ENCODE results near the gene AURKB.
"Not testable (repeated sequence)": the region's sequence is repeated elsewhere in the genome, so short reads cannot be mapped to it uniquely, and the experiment has no call there.

AURKB gene

DNA sequence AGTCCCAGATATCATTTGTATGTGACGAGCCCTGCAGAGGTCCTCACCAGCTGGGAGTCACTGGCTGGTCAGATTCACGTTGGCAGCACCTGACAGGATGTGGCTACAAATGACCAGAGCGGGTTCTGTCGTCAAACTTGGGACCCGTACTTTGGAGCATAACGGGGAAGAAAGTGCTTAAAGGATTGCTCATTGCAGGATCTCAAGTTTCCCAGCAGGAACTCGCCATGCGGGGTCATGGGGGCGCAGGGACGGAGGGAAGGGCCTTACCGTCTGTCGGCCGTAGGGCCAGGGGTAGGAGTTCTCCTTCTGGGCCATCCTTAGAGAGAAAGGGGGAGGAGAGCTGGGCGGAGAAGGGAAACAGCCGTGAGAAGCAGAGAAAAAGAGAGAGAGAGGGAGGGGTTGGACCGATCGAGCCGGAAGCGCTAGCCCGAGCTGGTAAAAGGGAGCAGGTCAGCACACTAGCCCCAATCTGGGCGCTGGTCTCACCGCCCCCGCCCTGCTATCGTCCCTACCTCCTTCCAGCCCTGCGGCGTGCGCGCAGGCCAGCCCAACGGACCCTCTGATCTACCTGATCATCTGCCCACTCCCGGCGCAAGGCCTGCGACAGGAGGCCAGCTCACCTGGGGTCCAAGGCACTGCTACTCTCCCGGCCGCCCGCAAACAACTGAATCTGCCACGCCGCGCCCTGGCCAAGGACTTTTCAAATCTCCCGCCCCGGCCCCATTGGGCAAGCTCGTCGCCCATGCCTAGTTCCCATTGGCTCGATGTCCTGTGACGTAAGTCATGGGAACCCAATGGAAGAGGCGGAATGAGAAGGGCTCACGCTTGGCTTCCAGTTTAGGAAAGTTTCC lies at the start of gene AURKB:
Gene AURKB (minus strand): TSS at position 669 of the 854 bp plus-strand sequence. CDS start 351 bp downstream, at position 318.
- Mint-ChIP-seq H3K27me3 (no peaks in the 10 kb centered on the region), H3K4me1 (ENCODE audit: low read depth) (peaks cover 28% of the 10 kb centered on the region), H3K9me3 (no peaks in the 10 kb centered on the region), H3K36me3 (ENCODE audit: low read depth) (peaks cover 33% of the 10 kb centered on the region), H3K27ac (peak within 1 kb of the TSS; percentile 85), H3K4me3 (peak within 1 kb of the TSS; percentile 94)

DNA sequence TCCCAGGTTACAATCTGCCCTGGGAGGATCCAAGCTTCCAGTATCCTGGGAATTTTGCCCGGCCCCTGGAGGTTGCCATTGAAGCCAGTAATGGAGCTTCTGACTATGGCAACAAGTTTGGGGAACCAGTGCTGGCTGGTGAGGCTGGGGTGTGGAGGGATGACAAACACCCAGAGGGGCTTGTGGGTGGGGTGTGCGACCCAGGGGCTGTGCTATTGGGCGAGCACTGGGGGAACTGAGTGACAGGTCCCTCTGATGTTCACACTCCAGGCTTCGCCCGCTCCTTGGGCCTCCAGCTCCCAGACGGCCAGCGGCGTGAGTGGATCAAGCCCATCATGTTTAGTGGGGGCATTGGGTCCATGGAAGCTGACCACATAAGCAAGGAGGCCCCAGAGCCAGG lies 47.4 kb upstream of the AURKB start:
- Mint-ChIP-seq H3K27me3 (no peaks in the 10 kb centered on the region), H3K27ac (no peak overlapping the region), H3K4me3 (no peak overlapping the region), H3K36me3 (ENCODE audit: low read depth) (peaks cover 73% of the 10 kb centered on the region), H3K9me3 (no peaks in the 10 kb centered on the region), H3K4me1 (ENCODE audit: low read depth) (no peaks in the 10 kb centered on the region)

DNA sequence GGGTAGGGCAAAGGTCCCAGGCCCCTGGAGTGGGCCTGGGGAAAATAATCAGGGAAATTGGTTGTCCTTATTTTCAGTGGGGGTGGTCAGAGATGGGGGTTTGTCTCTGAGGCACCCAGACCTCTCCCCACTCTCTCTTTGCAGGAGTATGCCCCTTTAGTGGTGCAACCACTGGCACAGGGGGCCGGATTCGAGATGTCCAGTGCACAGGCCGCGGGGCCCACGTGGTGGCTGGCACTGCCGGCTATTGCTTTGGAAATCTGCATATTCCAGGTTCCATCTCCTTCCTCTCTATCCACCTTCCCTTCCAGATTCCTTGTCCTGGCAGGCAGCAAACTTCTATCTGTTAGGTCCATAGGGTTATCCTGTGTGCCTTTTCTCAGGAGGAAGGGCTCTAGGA lies 46.3 kb upstream of the AURKB start:
- no peak overlapping the region for H3K4me3 Mint-ChIP-seq
- H3K9me3 Mint-ChIP-seq: no peaks in the 10 kb centered on the region
- H3K36me3 Mint-ChIP-seq (ENCODE audit: low read depth): peaks cover 63% of the 10 kb centered on the region
- no peaks in the 10 kb centered on the region for H3K4me1 Mint-ChIP-seq (ENCODE audit: low read depth)
- no peak overlapping the region for H3K27ac Mint-ChIP-seq
- H3K27me3 Mint-ChIP-seq: no peaks in the 10 kb centered on the region

DNA sequence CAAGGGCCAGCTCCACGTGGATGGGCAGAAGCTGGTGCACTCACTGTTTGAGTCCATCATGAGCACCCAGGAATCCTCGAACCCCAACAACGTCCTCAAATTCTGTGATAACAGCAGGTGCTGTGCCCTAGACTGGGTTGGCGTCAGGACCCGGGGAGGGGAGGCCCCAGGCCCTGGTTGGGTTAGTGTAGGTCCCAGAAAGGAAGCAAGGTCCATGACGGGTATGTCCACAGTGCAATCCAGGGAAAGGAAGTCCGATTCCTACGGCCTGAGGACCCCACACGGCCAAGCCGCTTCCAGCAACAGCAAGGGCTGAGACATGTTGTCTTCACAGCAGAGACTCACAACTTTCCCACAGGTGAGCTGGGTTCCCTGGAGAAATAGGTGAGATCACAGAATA lies 45.9 kb upstream of the AURKB start:
- Mint-ChIP-seq H3K36me3 (ENCODE audit: low read depth) (peaks cover 60% of the 10 kb centered on the region), H3K27ac (no peak overlapping the region)

DNA sequence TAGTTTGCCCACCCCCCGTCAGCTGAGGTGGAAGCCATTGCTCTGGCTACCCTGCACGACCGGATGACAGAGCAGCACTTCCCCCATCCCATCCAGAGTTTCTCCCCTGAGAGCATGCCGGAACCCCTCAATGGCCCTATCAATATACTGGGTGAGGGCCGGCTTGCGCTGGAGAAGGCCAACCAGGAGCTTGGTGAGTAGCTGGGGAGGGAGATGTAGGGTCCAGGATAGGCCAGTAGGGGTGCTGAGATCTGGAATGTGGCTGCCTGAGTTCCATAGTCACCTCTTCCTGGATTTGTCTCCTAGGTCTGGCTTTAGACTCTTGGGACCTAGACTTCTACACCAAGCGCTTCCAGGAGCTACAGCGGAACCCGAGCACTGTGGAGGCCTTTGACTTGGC lies 45.1 kb upstream of the AURKB start:
- no peaks in the 10 kb centered on the region for H3K9me3 Mint-ChIP-seq
- H3K27ac Mint-ChIP-seq: no peak overlapping the region
- peaks cover 56% of the 10 kb centered on the region for H3K36me3 Mint-ChIP-seq (ENCODE audit: low read depth)
- no peaks in the 10 kb centered on the region for H3K27me3 Mint-ChIP-seq
- H3K4me3 Mint-ChIP-seq: no peak overlapping the region
- peaks cover 4% of the 10 kb centered on the region for H3K4me1 Mint-ChIP-seq (ENCODE audit: low read depth)

More for the DNA sequence above, 45.9 kb upstream of the AURKB start:
- no peaks in the 10 kb centered on the region for H3K9me3 Mint-ChIP-seq
- H3K4me3 Mint-ChIP-seq: no peak overlapping the region
- no peaks in the 10 kb centered on the region for H3K4me1 Mint-ChIP-seq (ENCODE audit: low read depth)
- no peaks in the 10 kb centered on the region for H3K27me3 Mint-ChIP-seq

DNA sequence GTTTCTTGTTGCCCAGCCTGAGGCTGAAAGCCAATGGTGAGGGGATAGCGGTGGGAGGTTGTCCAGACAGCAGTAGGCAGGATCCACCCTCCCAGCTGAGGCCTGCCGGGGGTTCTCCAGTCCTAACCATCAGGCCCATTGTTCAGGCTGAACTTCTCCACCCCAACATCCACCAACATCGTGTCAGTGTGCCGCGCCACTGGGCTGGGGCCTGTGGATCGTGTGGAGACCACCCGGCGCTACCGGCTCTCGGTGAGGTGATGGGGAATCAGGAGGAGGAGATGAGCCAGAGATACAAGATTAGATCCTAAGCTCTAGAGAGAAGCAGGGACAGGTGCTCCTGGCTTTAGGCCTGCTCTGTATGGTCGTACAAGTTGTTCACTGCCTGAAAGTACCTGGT lies 44.5 kb upstream of the AURKB start:
- Mint-ChIP-seq H3K4me3 (no peak overlapping the region), H3K36me3 (ENCODE audit: low read depth) (peaks cover 57% of the 10 kb centered on the region), H3K4me1 (ENCODE audit: low read depth) (peaks cover 10% of the 10 kb centered on the region), H3K27ac (no peak overlapping the region), H3K27me3 (no peaks in the 10 kb centered on the region), H3K9me3 (no peaks in the 10 kb centered on the region)

DNA sequence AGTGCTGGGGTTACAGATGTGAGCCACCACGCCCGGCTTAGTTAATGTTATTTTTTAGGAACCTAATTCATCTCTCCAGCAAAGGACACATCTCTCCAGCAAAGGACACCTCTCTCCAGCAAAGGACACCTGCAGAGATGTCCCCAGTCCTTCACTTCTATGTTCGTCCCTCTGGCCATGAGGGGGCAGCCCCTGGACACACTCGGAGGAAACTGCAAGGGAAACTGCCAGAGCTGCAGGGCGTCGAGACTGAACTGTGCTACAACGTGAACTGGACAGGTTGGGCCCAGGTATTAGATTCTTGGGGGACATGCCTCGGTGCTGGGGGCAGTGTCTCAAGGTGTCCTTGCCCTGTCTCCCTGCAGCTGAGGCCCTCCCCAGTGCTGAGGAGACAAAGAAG lies 43.4 kb upstream of the AURKB start:
- peaks cover 64% of the 10 kb centered on the region for H3K36me3 Mint-ChIP-seq (ENCODE audit: low read depth)
- no peaks in the 10 kb centered on the region for H3K9me3 Mint-ChIP-seq
- no peak overlapping the region for H3K27ac Mint-ChIP-seq
- H3K27me3 Mint-ChIP-seq: no peaks in the 10 kb centered on the region
- no peak overlapping the region for H3K4me3 Mint-ChIP-seq
- H3K4me1 Mint-ChIP-seq (ENCODE audit: low read depth): peaks cover 19% of the 10 kb centered on the region

DNA sequence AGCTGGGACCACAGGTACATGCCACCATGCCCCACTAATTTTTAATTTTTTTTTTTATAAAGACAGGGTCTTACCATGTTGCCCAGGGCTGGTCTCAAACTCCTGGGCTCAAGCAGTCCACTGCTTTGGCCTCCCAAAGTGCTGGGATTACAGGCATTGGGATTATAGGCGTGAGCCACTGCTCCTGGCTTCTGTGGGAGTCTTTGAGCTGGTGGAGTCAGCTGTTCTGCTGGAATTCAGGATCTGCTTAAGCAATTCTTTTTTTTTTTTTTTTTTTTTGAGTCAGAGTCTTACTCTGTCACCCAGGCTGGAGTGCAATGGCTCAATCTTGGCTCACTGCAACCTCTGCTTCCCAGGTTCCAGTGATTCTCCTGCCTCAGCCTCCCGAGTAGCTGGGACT lies 41.0 kb upstream of the AURKB start:
- not testable (repeated sequence) for H3K27ac Mint-ChIP-seq, H3K4me3 Mint-ChIP-seq, H3K9me3 Mint-ChIP-seq, H3K27me3 Mint-ChIP-seq
- peaks cover 46% of the 10 kb centered on the region for H3K36me3 Mint-ChIP-seq (ENCODE audit: low read depth)
- H3K4me1 Mint-ChIP-seq (ENCODE audit: low read depth): peaks cover 24% of the 10 kb centered on the region

DNA sequence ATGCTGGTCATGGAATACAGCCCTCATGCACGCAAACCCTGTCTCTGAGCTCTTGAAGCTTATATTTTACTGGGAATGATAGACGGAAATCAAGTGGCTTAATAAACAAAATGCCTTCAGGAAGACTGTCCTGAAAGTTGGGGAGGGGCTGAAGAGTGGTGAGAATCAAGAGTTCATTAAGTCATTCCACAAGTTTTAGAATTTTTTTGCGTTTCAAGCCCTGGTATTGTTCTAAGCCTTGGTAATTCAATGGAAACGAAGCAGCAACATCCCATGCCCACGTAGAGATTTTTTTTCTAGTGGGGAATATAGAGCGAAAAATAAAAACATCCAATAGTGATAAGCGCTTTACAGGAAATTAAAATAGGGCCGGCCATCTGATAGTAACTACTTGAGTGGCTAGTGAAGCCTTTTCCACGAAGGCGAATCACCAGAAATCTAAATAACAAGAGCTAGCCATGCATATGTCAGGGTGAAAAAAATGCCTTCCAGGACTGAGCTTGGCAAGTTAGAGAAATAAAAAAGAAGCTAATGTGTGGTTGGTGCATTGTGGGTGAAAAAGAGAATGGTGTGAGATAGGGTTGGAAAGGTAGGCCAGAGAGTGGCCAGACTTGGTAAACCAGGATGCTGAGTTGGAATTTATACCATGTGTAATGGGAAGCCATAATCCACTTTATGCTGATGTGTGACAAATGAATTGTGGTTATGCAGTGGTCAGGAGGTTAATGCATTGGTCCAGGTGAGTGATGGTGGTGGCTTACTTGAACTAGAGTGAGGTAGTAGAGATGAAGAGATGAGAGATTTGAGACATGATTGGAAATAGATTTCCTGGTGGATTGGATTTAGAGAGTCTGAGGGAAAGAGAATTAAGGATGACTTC lies 39.5 kb upstream of the AURKB start:
- H3K27me3 Mint-ChIP-seq: no peaks in the 10 kb centered on the region
- H3K27ac Mint-ChIP-seq: peak overlapping the region; percentile 100
- peaks cover 34% of the 10 kb centered on the region for H3K4me1 Mint-ChIP-seq (ENCODE audit: low read depth)
- H3K4me3 Mint-ChIP-seq: peak overlapping the region; percentile 98
- peaks cover 41% of the 10 kb centered on the region for H3K36me3 Mint-ChIP-seq (ENCODE audit: low read depth)
- no peaks in the 10 kb centered on the region for H3K9me3 Mint-ChIP-seq

DNA sequence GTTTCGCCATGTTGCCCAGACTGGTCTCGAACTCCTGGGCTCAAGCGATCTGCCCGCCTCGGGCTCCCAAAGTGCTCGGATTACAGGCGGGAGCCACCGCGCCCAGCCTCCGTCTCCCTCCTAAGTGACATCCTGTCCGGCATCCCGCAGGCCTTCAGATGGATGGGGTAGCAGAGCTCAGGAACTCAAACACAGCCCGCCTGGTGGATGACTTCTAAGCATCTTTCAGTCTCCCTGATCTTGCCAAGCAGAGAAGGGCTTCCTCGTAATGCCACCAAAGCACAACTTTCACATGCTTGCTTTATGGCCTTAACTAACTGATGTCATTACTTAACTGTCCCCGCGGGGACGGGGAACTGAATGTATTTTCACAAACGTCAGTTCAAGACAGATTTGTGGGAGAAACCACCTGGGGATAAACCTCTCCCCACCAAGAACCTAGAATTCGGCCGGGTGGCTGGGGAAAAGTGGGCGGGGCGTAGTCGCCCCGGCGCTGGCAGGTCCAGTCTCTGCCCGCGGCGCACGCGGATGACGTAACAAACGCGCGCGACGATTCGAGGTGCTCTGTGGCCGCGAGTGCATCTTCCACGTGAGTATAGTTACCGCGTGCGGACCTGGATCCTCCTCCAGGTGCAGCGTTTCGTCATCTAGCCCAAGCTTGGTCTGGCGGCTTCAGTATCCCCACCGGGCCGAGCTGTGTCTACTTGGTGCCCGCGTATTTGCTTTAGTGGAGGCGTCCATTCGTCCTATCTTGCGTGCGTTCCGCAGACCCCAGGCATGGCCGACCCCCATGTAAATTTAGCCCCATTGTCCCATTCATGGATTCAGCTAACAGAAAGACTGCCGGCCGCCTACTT lies 38.6 kb upstream of the AURKB start, which contains the start of gene PFAS:
Gene PFAS (plus strand): TSS at position 539 of the 857 bp plus-strand sequence. CDS start 4,649 bp downstream, outside the sequence.
- H3K4me3 Mint-ChIP-seq: peak within 1 kb of the TSS; percentile 98
- H3K36me3 Mint-ChIP-seq (ENCODE audit: low read depth): peaks cover 41% of the 10 kb centered on the region
- H3K9me3 Mint-ChIP-seq: no peaks in the 10 kb centered on the region
- peaks cover 39% of the 10 kb centered on the region for H3K4me1 Mint-ChIP-seq (ENCODE audit: low read depth)
- peak within 1 kb of the TSS; percentile 100 for H3K27ac Mint-ChIP-seq
- H3K27me3 Mint-ChIP-seq: no peaks in the 10 kb centered on the region

DNA sequence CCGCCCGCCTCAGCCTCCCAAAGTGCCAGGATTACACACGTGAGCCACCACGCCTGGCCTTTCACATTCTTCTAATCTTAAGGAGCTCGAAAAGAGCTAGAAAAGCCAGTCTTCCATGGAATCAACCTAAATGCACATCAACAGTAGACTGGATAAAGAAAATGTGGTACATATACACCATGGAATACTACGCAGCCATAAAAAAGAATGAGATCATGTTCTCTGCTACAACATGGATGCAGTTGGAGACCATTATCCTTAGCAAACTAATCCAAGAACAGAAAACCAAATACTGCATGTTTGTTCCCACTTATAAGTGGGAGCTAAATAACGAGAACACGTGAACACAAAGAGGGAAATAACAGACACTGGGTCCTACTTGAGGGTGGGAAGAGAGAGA lies 34.4 kb upstream of the AURKB start:
- no peaks in the 10 kb centered on the region for H3K9me3 Mint-ChIP-seq
- H3K27me3 Mint-ChIP-seq: no peaks in the 10 kb centered on the region
- H3K36me3 Mint-ChIP-seq (ENCODE audit: low read depth): peaks cover 45% of the 10 kb centered on the region
- H3K4me1 Mint-ChIP-seq (ENCODE audit: low read depth): peaks cover 37% of the 10 kb centered on the region
- H3K4me3 Mint-ChIP-seq: no peak overlapping the region
- H3K27ac Mint-ChIP-seq: no peak overlapping the region

DNA sequence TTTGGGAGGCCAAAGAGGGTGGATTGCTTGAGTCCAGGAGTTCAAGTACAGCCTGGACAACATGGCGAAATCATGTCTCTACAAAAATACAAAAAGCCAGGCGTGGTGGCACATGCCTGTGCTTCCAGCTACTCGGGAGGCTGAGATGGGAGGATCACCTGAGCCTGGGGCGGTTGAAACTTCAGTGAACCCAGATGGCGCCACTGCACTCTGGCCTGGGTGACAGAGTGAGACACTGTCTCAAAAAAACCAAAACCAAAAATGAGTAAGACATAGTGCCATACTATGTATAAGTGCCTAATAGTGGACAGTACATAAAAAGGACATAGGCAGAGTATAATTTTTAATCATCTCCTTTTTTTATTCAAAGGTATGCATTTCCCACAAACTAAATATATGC lies 33.5 kb upstream of the AURKB start:
- Mint-ChIP-seq H3K9me3 (no peaks in the 10 kb centered on the region), H3K27me3 (no peaks in the 10 kb centered on the region), H3K27ac (peak overlapping the region; percentile 65), H3K4me1 (ENCODE audit: low read depth) (peaks cover 29% of the 10 kb centered on the region), H3K4me3 (no peak overlapping the region), H3K36me3 (ENCODE audit: low read depth) (peaks cover 43% of the 10 kb centered on the region)

DNA sequence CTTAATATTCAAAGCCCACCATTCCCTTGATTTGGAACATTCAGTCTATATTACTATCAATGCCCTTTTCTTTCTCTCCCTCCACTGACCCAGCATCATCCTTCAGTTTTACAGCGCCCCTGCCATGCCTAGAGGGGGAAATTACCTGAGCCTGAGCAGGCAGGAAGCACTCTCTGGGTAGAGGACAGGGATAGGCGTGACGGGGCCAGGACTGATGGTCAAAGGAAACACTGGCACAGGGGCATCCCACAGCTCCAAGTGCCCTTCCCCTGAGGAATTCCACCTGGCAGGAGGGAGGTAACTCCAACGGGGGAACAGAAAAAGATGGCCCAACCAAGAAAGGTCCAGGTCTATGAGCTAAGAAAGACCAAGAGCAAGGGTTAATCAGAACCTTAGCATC lies 27.5 kb upstream of the AURKB start:
- H3K27ac Mint-ChIP-seq: peak overlapping the region; percentile 67
- no peaks in the 10 kb centered on the region for H3K9me3 Mint-ChIP-seq
- H3K36me3 Mint-ChIP-seq (ENCODE audit: low read depth): peaks cover 61% of the 10 kb centered on the region
- peaks cover 3% of the 10 kb centered on the region for H3K4me1 Mint-ChIP-seq (ENCODE audit: low read depth)
- no peak overlapping the region for H3K4me3 Mint-ChIP-seq
- no peaks in the 10 kb centered on the region for H3K27me3 Mint-ChIP-seq

DNA sequence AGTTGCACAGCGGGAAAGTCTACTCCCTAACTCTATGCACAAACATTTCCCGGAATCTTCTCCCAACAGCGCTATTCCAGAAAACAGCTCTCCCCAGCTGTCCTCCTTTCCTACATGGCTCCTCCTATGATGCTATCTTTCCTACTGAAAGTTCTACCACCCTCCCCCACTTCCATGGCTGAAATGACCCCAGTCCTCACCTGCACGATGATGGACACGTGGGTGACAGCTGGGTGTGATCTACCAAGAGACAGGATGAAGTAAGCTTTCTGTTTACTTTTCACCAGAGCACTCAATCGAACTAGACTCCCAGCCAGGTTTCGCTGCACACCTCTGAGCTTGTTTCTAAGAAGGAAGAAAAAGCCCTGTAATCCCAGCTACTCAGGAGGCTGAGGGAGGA lies 26.8 kb upstream of the AURKB start:
- Mint-ChIP-seq H3K4me3 (no peak overlapping the region), H3K27me3 (no peaks in the 10 kb centered on the region), H3K27ac (no peak overlapping the region), H3K9me3 (no peaks in the 10 kb centered on the region), H3K36me3 (ENCODE audit: low read depth) (peaks cover 63% of the 10 kb centered on the region), H3K4me1 (ENCODE audit: low read depth) (peaks cover 3% of the 10 kb centered on the region)
